ENCODE data around the gene HES1. TPM values are rescaled to one million over a fixed set of nuclear protein-coding genes. Genes with fewer than 3 reads are reported as not detected.

Gene HES1
- total and polyA plus RNA-seq, 9 of the 15 experiments (the other 6 are each of a cell fraction or from before 2014, with no cell fraction given), result 3.4 to 37.0 (median 19.3) TPM

DNA sequence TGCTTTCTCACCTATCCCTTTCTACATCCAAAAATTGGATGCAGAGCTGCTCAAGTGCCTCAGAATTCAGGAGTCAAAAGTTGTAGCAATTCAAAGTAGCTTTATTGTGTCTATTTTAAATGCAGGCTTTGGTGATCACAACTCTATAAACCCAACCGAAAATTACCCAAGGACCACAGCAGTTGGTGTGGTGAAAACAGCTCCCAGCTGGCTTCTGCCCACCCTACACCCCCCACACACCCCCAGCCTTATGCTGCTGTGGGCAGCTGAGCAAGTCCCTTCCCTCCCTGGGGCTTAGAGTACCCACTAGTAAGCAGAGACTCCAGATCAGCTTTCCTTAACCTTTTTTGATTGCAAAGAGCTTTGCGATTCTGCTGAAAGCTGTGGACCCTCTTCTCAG lies 5.8 kb upstream of the HES1 start:
- Histone ChIP-seq H3K9me3 (replicated peaks; ENCODE audit: control insufficient read depth, insufficient read depth, low read depth, low read length) (no peaks in the 10 kb centered on the region), H3K27ac (ENCODE audit: extremely low read depth, low read depth, low read length) (no peak overlapping the region), H2AFZ (ENCODE audit: low read depth, low read length) (no peak overlapping the region), H3K79me2 (ENCODE audit: control insufficient read depth, insufficient read depth, low read length) (peaks cover 4% of the 10 kb centered on the region; the same call in 2 of the 3 replicates), H3K4me3 (no peak overlapping the region), H3K4me1 (replicated peaks in 1 of 2; ENCODE audit: control insufficient read depth in 2 of 2, insufficient read depth in 2 of 2, low read length in 2 of 2) (peaks cover 14% of the 10 kb centered on the region in 2 experiments; a peak in 4 of 5 replicates), H3K4me2 (ENCODE audit: insufficient read depth, low read length) (no peak overlapping the region), H3K9ac (ENCODE audit: insufficient read depth in 1 of 2, low read depth in 2 of 2, low read length in 2 of 2) (no peak overlapping the region), H4K20me1 (replicated peaks; ENCODE audit: control insufficient read depth, insufficient read depth, low read length) (no peaks in the 10 kb centered on the region), H3K36me3 (ENCODE audit: control insufficient read depth, insufficient read depth, low read length) (no peaks in the 10 kb centered on the region), H3K27me3 (ENCODE audit: control insufficient read depth in 2 of 2, insufficient read depth in 2 of 2, low read length in 2 of 2) (no peaks in the 10 kb centered on the region), H3K9me1 (ENCODE audit: control insufficient read depth, insufficient read depth, low read length) (peaks cover 4% of the 10 kb centered on the region)
- ATAC-seq, result no peak
- 71% methylated on average over 2 of the region's 2 CpGs for WGBS (ENCODE audit: insufficient coverage, low coverage, missing lambda C conversion rate)
- in situ Hi-C loops (cut with MboI), result no loop called here
- intact Hi-C loops (cut with micrococcal nuclease), result loop anchor here (10.0 kb wide), 1 partner anchor 155 kb away; no protein-coding TSS in a partner anchor
- no peak for DNase-seq (ENCODE audit: extremely low read depth in 1 of 4, low spot score in 3 of 4)
- TF ChIP-seq, protein P1, sequence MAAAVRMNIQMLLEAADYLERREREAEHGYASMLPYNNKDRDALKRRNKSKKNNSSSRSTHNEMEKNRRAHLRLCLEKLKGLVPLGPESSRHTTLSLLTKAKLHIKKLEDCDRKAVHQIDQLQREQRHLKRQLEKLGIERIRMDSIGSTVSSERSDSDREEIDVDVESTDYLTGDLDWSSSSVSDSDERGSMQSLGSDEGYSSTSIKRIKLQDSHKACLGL (CRISPR knock-in tag; IDR thresholded peaks at IDR 0.05; ENCODE audit: borderline replicate concordance, poor library complexity, severe bottlenecking), result no peak
- TF ChIP-seq U2AF2 (optimal IDR thresholded peaks at IDR 0.05; ENCODE audit: low read depth, low read length), result no peak
- TF ChIP-seq ZNF436 (CRISPR knock-in tag; IDR thresholded peaks at IDR 0.05), result no peak
- TF ChIP-seq ELF2 (CRISPR knock-in tag; IDR thresholded peaks at IDR 0.05), result no peak
- TF ChIP-seq FOXP1 (CRISPR knock-in tag; IDR thresholded peaks at IDR 0.05), result no peak
- TF ChIP-seq ZNF586 (CRISPR knock-in tag; conservative IDR thresholded peaks at IDR 0.05), result no peak
- no peak for TF ChIP-seq PCBP2 (IDR thresholded peaks at IDR 0.05; ENCODE audit: low read depth, low read length, poor library complexity, severe bottlenecking)
- TF ChIP-seq CAMTA2 (CRISPR knock-in tag; conservative IDR thresholded peaks at IDR 0.05), result no peak
- TF ChIP-seq ZNF174 (CRISPR knock-in tag; IDR thresholded peaks at IDR 0.05), result no peak
- ChIA-PET CTCF (ENCODE audit: low intra/inter-chr PET ratio) (no interaction called here), POLR2A (interaction anchor here (0.6 to 1.7 kb wide), 3 partner anchors 9 to 1501 kb away, joined by 3 to 6 read pairs (median 5); no protein-coding TSS in a partner anchor)
- no TSS peak for BruUV-seq (replicated peaks)
- no peak for FAIRE-seq
